SK-N-SH (cell line): ENCODE data around the gene VTI1B.
"Not testable (repeated sequence)": the region's sequence is repeated elsewhere in the genome, so short reads cannot be mapped to it uniquely, and the experiment has no call there.

Source experiments
- EP300 ChIP-seq, 2 experiments: IDR thresholded peaks; 2 replicates each; pipeline versions ENCODE4 v1.4.0 to v1.6.1; 2012; ENCODE audit warnings: borderline replicate concordance in 1 of 2, low read depth in 1 of 2, low read length in 1 of 2
- GABPA ChIP-seq: IDR thresholded peaks from 2 replicates; pipeline ENCODE4 v1.4.0; 2012; ENCODE audit warnings: low read depth, mild to moderate bottlenecking
- MXI1 ChIP-seq: IDR thresholded peaks from 2 replicates; pipeline ENCODE4 v1.6.1; 2012; ENCODE audit warnings: mild to moderate bottlenecking, low read depth, low read length, improper control_type of control experiment
- POLR2AphosphoS5 ChIP-seq: IDR thresholded peaks from 2 replicates; pipeline ENCODE4 v1.6.1; 2012; ENCODE audit warnings: low read depth, low read length
- RCOR1 ChIP-seq: fragments of 150-350 bp; IDR thresholded peaks from 2 replicates; pipeline ENCODE4 v1.6.1; 2017; ENCODE audit warnings: antibody characterized with exemption, low read length
- REST ChIP-seq: IDR thresholded peaks from 2 replicates; pipeline ENCODE4 v1.6.1; 2012; ENCODE audit warnings: mild to moderate bottlenecking, low read depth, low read length, moderate library complexity
- TF ChIP-seq, protein P1 (sequence below): fragments of 200-600 bp; sonication (generic); IDR thresholded peaks from 2 replicates; pipeline ENCODE4 v1.6.1; 2017; ENCODE audit warnings: antibody characterized with exemption, mild to moderate bottlenecking, moderate library complexity

- TF ChIP-seq, protein P1, sequence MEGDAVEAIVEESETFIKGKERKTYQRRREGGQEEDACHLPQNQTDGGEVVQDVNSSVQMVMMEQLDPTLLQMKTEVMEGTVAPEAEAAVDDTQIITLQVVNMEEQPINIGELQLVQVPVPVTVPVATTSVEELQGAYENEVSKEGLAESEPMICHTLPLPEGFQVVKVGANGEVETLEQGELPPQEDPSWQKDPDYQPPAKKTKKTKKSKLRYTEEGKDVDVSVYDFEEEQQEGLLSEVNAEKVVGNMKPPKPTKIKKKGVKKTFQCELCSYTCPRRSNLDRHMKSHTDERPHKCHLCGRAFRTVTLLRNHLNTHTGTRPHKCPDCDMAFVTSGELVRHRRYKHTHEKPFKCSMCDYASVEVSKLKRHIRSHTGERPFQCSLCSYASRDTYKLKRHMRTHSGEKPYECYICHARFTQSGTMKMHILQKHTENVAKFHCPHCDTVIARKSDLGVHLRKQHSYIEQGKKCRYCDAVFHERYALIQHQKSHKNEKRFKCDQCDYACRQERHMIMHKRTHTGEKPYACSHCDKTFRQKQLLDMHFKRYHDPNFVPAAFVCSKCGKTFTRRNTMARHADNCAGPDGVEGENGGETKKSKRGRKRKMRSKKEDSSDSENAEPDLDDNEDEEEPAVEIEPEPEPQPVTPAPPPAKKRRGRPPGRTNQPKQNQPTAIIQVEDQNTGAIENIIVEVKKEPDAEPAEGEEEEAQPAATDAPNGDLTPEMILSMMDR, result not testable (repeated sequence)
- TF ChIP-seq GABPA; RCOR1; REST; EP300 (IDR thresholded peaks at IDR 0.05; ENCODE audit: borderline replicate concordance in 1 of 2, low read depth in 1 of 2, low read length in 1 of 2); POLR2AphosphoS5; MXI1: not testable (repeated sequence)
These were observed 34.9 kb upstream of the VTI1B start for GRCh38 chr14:67709346-67709745.
